ENCODE results near the gene LHPP. TPM values are rescaled to one million over a fixed set of nuclear protein-coding genes. Genes with fewer than 3 reads are reported as not detected.

The LHPP gene, protein sequence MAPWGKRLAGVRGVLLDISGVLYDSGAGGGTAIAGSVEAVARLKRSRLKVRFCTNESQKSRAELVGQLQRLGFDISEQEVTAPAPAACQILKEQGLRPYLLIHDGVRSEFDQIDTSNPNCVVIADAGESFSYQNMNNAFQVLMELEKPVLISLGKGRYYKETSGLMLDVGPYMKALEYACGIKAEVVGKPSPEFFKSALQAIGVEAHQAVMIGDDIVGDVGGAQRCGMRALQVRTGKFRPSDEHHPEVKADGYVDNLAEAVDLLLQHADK
- total RNA-seq (10 to 100 TPM; 15.3 to 19.6 TPM), total RNA-seq (1.2 to 20.0 (median 6.7) reads per million in 172 experiments)
- polyA plus RNA-seq (2013, experiment 1 of 2): 23.2 TPM
- 24.1 TPM for polyA plus RNA-seq (2013, experiment 2 of 2)

DNA sequence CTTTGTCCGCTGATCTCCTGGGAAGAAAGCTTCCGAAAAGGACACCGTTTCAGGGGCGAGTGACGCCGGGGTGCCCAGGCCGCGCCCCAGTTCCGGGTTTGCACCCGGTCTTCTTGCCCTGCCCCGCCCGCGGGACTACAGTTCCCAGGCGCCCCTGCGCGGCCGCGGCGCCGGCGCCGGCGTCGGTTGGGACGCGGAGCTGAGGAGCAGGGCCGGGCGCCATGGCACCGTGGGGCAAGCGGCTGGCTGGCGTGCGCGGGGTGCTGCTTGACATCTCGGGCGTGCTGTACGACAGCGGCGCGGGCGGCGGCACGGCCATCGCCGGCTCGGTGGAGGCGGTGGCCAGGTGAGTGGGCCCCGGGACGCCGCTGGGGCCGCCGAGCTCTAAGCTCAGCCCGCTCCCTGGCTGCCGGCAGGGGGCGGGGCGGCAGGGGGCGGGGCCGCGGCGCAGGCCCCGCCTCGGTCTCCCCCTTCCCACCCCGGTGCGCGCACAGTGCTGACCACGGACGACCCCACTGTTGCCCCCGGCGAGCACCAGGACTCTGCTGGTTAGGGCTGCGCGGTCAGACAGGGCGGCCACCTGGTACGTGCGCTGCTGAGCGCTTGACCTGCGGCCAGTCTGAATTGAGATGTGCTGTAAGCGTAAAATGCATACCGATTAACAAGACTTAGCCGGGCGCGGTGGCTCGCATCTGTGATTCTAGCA lies at the start of gene LHPP:
Gene LHPP (plus strand): TSS at position 182 of the 706 bp plus-strand sequence. CDS start 40 bp downstream, at position 222.
- intact Hi-C loops (cut with DNase I, micrococcal nuclease): loop anchor here in 1 of 2 experiments (2.0 to 5.0 kb wide), 6 partner anchors 73 to 1361 kb away; partner anchors contain the start of genes BCCIP, BUB3, EEF1AKMT2 and FAM53B
- POLR2A ChIA-PET: interaction anchor here (0.6 to 2.0 kb wide), 16 partner anchors 9 to 1313 kb away, joined by 3 to 21 read pairs (median 4); partner anchors contain the start of genes ABRAXAS2, EEF1AKMT2 and OAT

DNA sequence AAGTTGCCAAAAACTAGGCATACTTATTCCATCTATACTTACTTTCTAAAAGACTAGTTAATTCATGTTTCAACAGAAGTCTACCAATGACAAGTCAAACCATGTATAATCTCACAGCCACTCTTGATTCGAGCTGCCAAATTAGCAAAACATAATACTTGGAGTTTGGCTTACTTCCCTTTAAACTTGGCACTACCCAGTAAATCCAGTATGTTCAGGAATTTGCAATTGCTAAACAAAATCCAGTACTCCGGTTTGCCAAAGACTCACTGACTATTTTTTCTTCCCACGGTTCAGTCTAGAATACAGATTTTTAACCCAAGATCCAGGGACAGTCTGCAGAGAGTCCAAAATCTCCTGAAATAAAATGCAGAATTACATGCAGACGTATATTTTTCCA lies 47.5 kb upstream of the LHPP start:
- CTCF ChIA-PET: interaction anchor here (0.5 to 1.2 kb wide), 3 partner anchors 11 to 419 kb away, joined by 3 to 6 read pairs (median 3); no protein-coding TSS in a partner anchor
- TF ChIP-seq, protein P1, sequence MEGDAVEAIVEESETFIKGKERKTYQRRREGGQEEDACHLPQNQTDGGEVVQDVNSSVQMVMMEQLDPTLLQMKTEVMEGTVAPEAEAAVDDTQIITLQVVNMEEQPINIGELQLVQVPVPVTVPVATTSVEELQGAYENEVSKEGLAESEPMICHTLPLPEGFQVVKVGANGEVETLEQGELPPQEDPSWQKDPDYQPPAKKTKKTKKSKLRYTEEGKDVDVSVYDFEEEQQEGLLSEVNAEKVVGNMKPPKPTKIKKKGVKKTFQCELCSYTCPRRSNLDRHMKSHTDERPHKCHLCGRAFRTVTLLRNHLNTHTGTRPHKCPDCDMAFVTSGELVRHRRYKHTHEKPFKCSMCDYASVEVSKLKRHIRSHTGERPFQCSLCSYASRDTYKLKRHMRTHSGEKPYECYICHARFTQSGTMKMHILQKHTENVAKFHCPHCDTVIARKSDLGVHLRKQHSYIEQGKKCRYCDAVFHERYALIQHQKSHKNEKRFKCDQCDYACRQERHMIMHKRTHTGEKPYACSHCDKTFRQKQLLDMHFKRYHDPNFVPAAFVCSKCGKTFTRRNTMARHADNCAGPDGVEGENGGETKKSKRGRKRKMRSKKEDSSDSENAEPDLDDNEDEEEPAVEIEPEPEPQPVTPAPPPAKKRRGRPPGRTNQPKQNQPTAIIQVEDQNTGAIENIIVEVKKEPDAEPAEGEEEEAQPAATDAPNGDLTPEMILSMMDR (IDR thresholded peaks at IDR 0.05): no peak

More for the DNA sequence above, at the start of gene LHPP:
- ATAC-seq (ENCODE audit: poor library complexity) (peak; percentile 94), DNase-seq (peak; percentile 65 to 93 (median 84))
- TF ChIP-seq, protein P1 (IDR thresholded peaks at IDR 0.05): peak; percentile 17
- no peaks in the 10 kb centered on the region for H3K9me3 Mint-ChIP-seq
- H3K27me3 Mint-ChIP-seq: peaks cover 9% of the 10 kb centered on the region
- H3K36me3 ChIP-seq (ENCODE audit: insufficient read depth, low read length): no peaks in the 10 kb centered on the region
- peaks cover 5% of the 10 kb centered on the region for H3K36me3 Mint-ChIP-seq (ENCODE audit: low read depth)
- no peaks in the 10 kb centered on the region for H3K9me3 ChIP-seq (ENCODE audit: control insufficient read depth in 1 of 2, insufficient read depth in 1 of 2, low read length in 2 of 2)
- CTCF ChIA-PET: interaction anchor here (0.8 to 1.4 kb wide), 3 partner anchors 44 to 284 kb away, joined by 3 to 5 read pairs (median 5); partner anchors contain the start of gene OAT
- H3K4me1 Mint-ChIP-seq (ENCODE audit: low read depth): peaks cover 27% of the 10 kb centered on the region
- peak within 1 kb of the TSS; percentile 92 for H3K4me3 Mint-ChIP-seq
- peaks cover 36% of the 10 kb centered on the region for H3K4me1 ChIP-seq (ENCODE audit: insufficient read depth, low read length)
- peak within 1 kb of the TSS; percentile 65 for H3K4me3 ChIP-seq (ENCODE audit: low read length)
- peak within 1 kb of the TSS; percentile 83 for H3K27ac Mint-ChIP-seq
- H3K27ac ChIP-seq (ENCODE audit: low read depth in 1 of 2, low read length in 2 of 2): peak within 1 kb of the TSS; percentile 53 to 67
- peaks cover 0 to 8% of the 10 kb centered on the region in 2 experiments for H3K27me3 ChIP-seq (ENCODE audit: control insufficient read depth in 1 of 2, insufficient read depth in 2 of 2, low read length in 2 of 2)

GRCh38 chr10:124415210-124415609 lies 46.4 kb upstream of the LHPP start:
- H3K36me3 ChIP-seq (ENCODE audit: insufficient read depth, low read length): peaks cover 7% of the 10 kb centered on the region
- no peaks in the 10 kb centered on the region for H3K9me3 Mint-ChIP-seq
- no peaks in the 10 kb centered on the region for H3K9me3 ChIP-seq (ENCODE audit: control insufficient read depth in 1 of 2, insufficient read depth in 1 of 2, low read length in 2 of 2)
- POLR2A ChIA-PET: interaction anchor here (0.7 to 1.1 kb wide), 2 partner anchors 46 to 1409 kb away, joined by 3 to 5 read pairs; partner anchors contain the start of gene LHPP
- CTCF ChIA-PET: interaction anchor here (1.6 kb wide), 1 partner anchor 26 kb away, joined by 8 read pairs; no protein-coding TSS in a partner anchor
- no peak overlapping the region for H3K4me3 ChIP-seq (ENCODE audit: low read length)
- H3K27me3 ChIP-seq (ENCODE audit: control insufficient read depth in 1 of 2, insufficient read depth in 2 of 2, low read length in 2 of 2): no peaks in the 10 kb centered on the region
- intact Hi-C loops (cut with DNase I, micrococcal nuclease): loop anchor here (5.0 to 10.0 kb wide), 4 partner anchors 327 to 1400 kb away; partner anchors contain the start of gene FAM53B (in 1 of the 2)
- H3K4me1 ChIP-seq (ENCODE audit: insufficient read depth, low read length): peaks cover 14% of the 10 kb centered on the region
- peaks cover 15% of the 10 kb centered on the region for H3K36me3 Mint-ChIP-seq (ENCODE audit: low read depth)
- H3K27me3 Mint-ChIP-seq: no peaks in the 10 kb centered on the region
- peaks cover 41% of the 10 kb centered on the region for H3K4me1 Mint-ChIP-seq (ENCODE audit: low read depth)
- no peak overlapping the region for H3K27ac ChIP-seq (ENCODE audit: low read depth in 1 of 2, low read length in 2 of 2)
- TF ChIP-seq, protein P1 (IDR thresholded peaks at IDR 0.05): no peak
- peak overlapping the region; percentile 56 for H3K4me3 Mint-ChIP-seq
- no peak overlapping the region for H3K27ac Mint-ChIP-seq
- DNase-seq (no peak), ATAC-seq (ENCODE audit: poor library complexity) (no peak)

More for the DNA sequence above, 47.5 kb upstream of the LHPP start:
- POLR2A ChIA-PET: no interaction called here
- no peak overlapping the region for H3K27ac Mint-ChIP-seq
- intact Hi-C loops (cut with DNase I, micrococcal nuclease): loop anchor here (10.0 kb wide), 2 partner anchors 501 to 1399 kb away; no protein-coding TSS in a partner anchor
- peaks cover 9% of the 10 kb centered on the region for H3K36me3 ChIP-seq (ENCODE audit: insufficient read depth, low read length)
- peaks cover 8% of the 10 kb centered on the region for H3K4me1 ChIP-seq (ENCODE audit: insufficient read depth, low read length)
- peaks cover 43% of the 10 kb centered on the region for H3K4me1 Mint-ChIP-seq (ENCODE audit: low read depth)
- DNase-seq: no peak
- H3K36me3 Mint-ChIP-seq (ENCODE audit: low read depth): peaks cover 24% of the 10 kb centered on the region
- no peak overlapping the region for H3K4me3 ChIP-seq (ENCODE audit: low read length)
- no peaks in the 10 kb centered on the region for H3K9me3 ChIP-seq (ENCODE audit: control insufficient read depth in 1 of 2, insufficient read depth in 1 of 2, low read length in 2 of 2)
- no peaks in the 10 kb centered on the region for H3K27me3 ChIP-seq (ENCODE audit: control insufficient read depth in 1 of 2, insufficient read depth in 2 of 2, low read length in 2 of 2)
- no peaks in the 10 kb centered on the region for H3K27me3 Mint-ChIP-seq
- ATAC-seq (ENCODE audit: poor library complexity): no peak
- no peak overlapping the region for H3K4me3 Mint-ChIP-seq
- no peak overlapping the region for H3K27ac ChIP-seq (ENCODE audit: low read depth in 1 of 2, low read length in 2 of 2)
- no peaks in the 10 kb centered on the region for H3K9me3 Mint-ChIP-seq

Data from CD4-positive, alpha-beta T cell (primary cell).